SK-N-MC (cell line): Measurements from ENCODE around the gene ANKLE1.

Experiments
- EZH2 ChIP-seq: fragments of 200-600 bp; sonication (generic); IDR thresholded peaks from one replicate; pipeline ENCODE4 v1.6.1; 2017; ENCODE audit warnings: antibody characterized with exemption
- POLR2AphosphoS5 ChIP-seq: IDR thresholded peaks from 2 replicates; pipeline ENCODE4 v1.6.1; 2012; ENCODE audit warnings: mild to moderate bottlenecking, low read depth, low read length, borderline replicate concordance

- TF ChIP-seq EZH2 (no peak), POLR2AphosphoS5 (no peak)
These were observed 32.4 kb downstream of the ANKLE1 start for GRCh38 chr19:17314007-17314593.
